GM12891 (cell line): ENCODE results near the gene PROM2.

ENCODE experiments used
- POLR2A ChIP-seq: IDR thresholded peaks from 2 replicates; pipeline ENCODE4 v1.6.1; 2011; ENCODE audit warnings: low read depth, low read length, control low read depth
- POLR2AphosphoS5 ChIP-seq: IDR thresholded peaks from 2 replicates; pipeline ENCODE4 v1.6.1; 2011; ENCODE audit warnings: low read depth, low read length, control low read depth
- POU2F2 ChIP-seq: IDR thresholded peaks from 2 replicates; pipeline ENCODE4 v1.6.1; 2011; ENCODE audit warnings: low read depth, mild to moderate bottlenecking, control low read depth, low read length, moderate library complexity
- SPI1 ChIP-seq: IDR thresholded peaks from 2 replicates; pipeline ENCODE4 v1.6.1; 2011; ENCODE audit warnings: low read depth, low read length, control low read depth
- TAF1 ChIP-seq: IDR thresholded peaks from 2 replicates; pipeline ENCODE4 v1.6.1; 2011; ENCODE audit warnings: low read depth, low read length, control low read depth

DNA sequence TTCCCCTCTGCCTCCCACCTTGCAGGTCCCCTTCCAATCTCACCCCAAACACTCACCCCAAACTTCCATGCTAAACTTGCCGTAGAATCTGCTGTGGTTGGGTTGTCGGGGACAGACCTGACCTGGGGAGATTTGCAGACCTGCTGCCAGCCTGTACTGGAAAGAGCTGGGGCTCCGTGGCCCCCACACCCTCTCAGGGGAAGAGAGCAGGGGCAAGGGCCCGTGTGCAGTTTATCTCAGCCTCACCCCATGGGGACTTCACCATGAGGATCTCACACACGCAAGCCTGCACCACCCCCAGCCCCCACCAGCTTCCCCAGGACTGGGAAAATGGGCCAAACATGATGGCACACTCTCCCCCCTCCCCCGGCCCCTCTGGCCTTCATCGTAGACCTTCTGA lies 53.6 kb downstream of the PROM2 start:
- TF ChIP-seq POLR2AphosphoS5: no peak
- TF ChIP-seq POU2F2: no peak
- no peak for TF ChIP-seq POLR2A
- TF ChIP-seq TAF1: no peak
- TF ChIP-seq SPI1: no peak
